HepG2 (cell line): ENCODE data around the gene DPP7. TPM values are rescaled to one million over a fixed set of nuclear protein-coding genes. Genes with fewer than 3 reads are reported as not detected.

Experiments used
- EED ChIP-seq: sonication (generic); formaldehyde crosslinking; IDR thresholded peaks from 2 replicates; pipeline ENCODE4 v1.5.0; 2020; ENCODE audit warnings: mild to moderate bottlenecking, missing genetic modification reagents
- HNRNPLL ChIP-seq: fragments of 200-400 bp; formaldehyde crosslinking; IDR thresholded peaks from 2 replicates; pipeline ENCODE4 v1.6.1; 2017; ENCODE audit warnings: mild to moderate bottlenecking, low read depth, low read length; ENCODE audit not compliant: poor library complexity, severe bottlenecking
- IRF2 ChIP-seq: IDR thresholded peaks from 2 replicates; pipeline ENCODE4 v1.6.1; 2018; ENCODE audit warnings: missing genetic modification reagents, missing compliant biosample characterization
- IRX3 ChIP-seq: sonication (generic); formaldehyde crosslinking; IDR thresholded peaks from 2 replicates; pipeline ENCODE4 v1.8.1; 2023; ENCODE audit warnings: mild to moderate bottlenecking, low read depth, missing genetic modification reagents, borderline replicate concordance
- ISX ChIP-seq: sonication (generic); formaldehyde crosslinking; conservative IDR thresholded peaks from 2 replicates; pipeline ENCODE4 v1.5.0; 2020; ENCODE audit warnings: missing genetic modification reagents
- MXD4 ChIP-seq: IDR thresholded peaks from 2 replicates; pipeline ENCODE4 v1.6.1; 2016; ENCODE audit warnings: mild to moderate bottlenecking, missing biosample characterization, missing genetic modification reagents
- RBAK ChIP-seq: sonication (generic); formaldehyde crosslinking; IDR thresholded peaks from 2 replicates; pipeline ENCODE4 v1.5.1; 2020; ENCODE audit warnings: mild to moderate bottlenecking, missing genetic modification reagents
- REXO4 ChIP-seq: sonication (generic); formaldehyde crosslinking; IDR thresholded peaks from 2 replicates; pipeline ENCODE4 v1.8.0; 2022; ENCODE audit warnings: missing genetic modification reagents, mild to moderate bottlenecking, borderline replicate concordance
- TCF12 ChIP-seq, 2 experiments: fragments of 450-650 bp in 1 of 2; sonication (generic) in 1 of 2; formaldehyde crosslinking in 1 of 2; IDR thresholded peaks; 2 replicates each; pipeline versions ENCODE4 v1.6.1 to v1.8.0; 2017 to 2022; ENCODE audit warnings: antibody characterized with exemption in 1 of 2, mild to moderate bottlenecking in 1 of 2, missing genetic modification reagents in 1 of 2, moderate library complexity in 1 of 2
- ZNF619 ChIP-seq: sonication (generic); formaldehyde crosslinking; IDR thresholded peaks from 2 replicates; pipeline ENCODE4 v1.4.0; 2020; ENCODE audit warnings: mild to moderate bottlenecking, missing genetic modification reagents
- ZNF788 ChIP-seq: sonication (generic); formaldehyde crosslinking; IDR thresholded peaks from 2 replicates; pipeline ENCODE4 v1.5.0; 2020; ENCODE audit warnings: mild to moderate bottlenecking, missing genetic modification reagents, borderline replicate concordance
- polyA plus RNA-seq, 8 experiments: library from polyadenylated mRNA; depleted of rRNA in 3 of 8; stranded (reverse) in 7 of 8; unstranded in 1 of 8; fragments of >200 nt; fragmentation: Illumina TruSeq in 4 of 8; extraction: Trizol in 4 of 8; gene quantifications; 2 replicates each; pipeline versions ENCODE4 v1.2.1 to v1.2.3, GENCODE V29; 2011 to 2016; ENCODE audit warnings: low read depth in 4 of 8, missing spikeins in 1 of 8, mixed read lengths in 1 of 8; ENCODE audit not compliant: insufficient read depth in 1 of 8
- total RNA-seq, 5 experiments: library from RNA; depleted of rRNA; stranded (reverse); fragments of >200 nt; fragmentation: Illumina TruSeq; extraction: Trizol; gene quantifications; 2 replicates each; pipeline ENCODE4 v1.2.3, GENCODE V29; 2016; ENCODE audit warnings: low read depth in 1 of 5
- TF ChIP-seq, protein P1 (sequence below): sonication (generic); formaldehyde crosslinking; IDR thresholded peaks from 2 replicates; pipeline ENCODE4 v1.4.0; 2020; ENCODE audit warnings: missing genetic modification reagents, borderline replicate concordance
- TF ChIP-seq, protein P2 (sequence below): sonication (generic); formaldehyde crosslinking; IDR thresholded peaks from 2 replicates; pipeline ENCODE4; 2020; ENCODE audit warnings: missing genetic modification reagents, mild to moderate bottlenecking, borderline replicate concordance
- TF ChIP-seq, protein P3 (sequence below): sonication (generic); formaldehyde crosslinking; IDR thresholded peaks from 2 replicates; pipeline ENCODE4 v1.4.0; 2020; ENCODE audit warnings: missing genetic modification reagents, mild to moderate bottlenecking, borderline replicate concordance
- TF ChIP-seq, protein P4 (sequence below), 2 experiments: sonication (generic) in 1 of 2; formaldehyde crosslinking in 1 of 2; IDR thresholded peaks; 2 replicates each; pipeline versions ENCODE4 v1.4.0 to v1.6.1; 2018 to 2020; ENCODE audit warnings: missing genetic modification reagents in 2 of 2, borderline replicate concordance in 1 of 2, low read depth in 1 of 2, mild to moderate bottlenecking in 1 of 2, missing biosample characterization in 1 of 2
- TF ChIP-seq, protein P5 (sequence below): sonication (generic); formaldehyde crosslinking; IDR thresholded peaks from 2 replicates; pipeline ENCODE4 v1.5.0; 2020; ENCODE audit warnings: missing genetic modification reagents

DPP7 gene
- total and polyA plus RNA-seq, 2 of the 13 experiments (the other 11 are each of a cell fraction or from before 2014, with no cell fraction given): 1.2 to 4.5 TPM

DNA sequence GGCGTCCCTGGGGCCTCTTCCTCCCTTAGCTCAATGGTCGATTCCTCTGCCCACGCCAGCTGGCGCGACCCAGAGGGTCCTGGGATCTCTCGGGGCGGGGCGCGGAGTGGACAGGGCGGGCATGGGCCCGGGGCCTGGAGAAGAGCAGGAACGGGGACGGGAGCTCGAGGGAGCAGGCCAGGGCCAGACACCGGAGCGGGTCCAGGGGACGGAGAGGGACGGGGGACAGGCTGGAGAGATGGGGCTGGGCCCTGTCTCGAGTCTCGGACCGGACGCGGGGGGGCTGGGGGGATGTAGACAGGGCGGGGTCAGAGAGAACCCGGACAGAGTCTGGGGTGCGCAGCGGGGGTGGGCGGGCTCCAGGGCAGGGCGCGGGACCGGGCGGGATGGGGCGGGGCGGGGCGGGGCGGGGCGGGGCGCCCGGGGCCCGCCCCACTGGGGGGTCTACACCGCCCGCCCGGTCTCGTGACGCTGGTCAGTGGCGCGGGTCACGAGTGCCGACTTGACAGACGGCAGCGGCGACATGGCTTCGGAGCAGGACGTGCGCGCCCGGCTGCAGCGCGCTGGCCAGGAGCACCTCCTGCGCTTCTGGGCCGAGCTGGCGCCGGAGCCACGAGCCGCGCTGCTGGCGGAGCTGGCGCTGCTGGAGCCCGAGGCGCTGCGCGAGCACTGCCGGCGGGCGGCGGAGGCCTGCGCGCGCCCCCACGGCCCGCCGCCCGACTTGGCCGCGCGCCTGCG is 37.4 kb downstream of the DPP7 start, which contains the start of gene UAP1L1 (continued):
- TF ChIP-seq, protein P1, sequence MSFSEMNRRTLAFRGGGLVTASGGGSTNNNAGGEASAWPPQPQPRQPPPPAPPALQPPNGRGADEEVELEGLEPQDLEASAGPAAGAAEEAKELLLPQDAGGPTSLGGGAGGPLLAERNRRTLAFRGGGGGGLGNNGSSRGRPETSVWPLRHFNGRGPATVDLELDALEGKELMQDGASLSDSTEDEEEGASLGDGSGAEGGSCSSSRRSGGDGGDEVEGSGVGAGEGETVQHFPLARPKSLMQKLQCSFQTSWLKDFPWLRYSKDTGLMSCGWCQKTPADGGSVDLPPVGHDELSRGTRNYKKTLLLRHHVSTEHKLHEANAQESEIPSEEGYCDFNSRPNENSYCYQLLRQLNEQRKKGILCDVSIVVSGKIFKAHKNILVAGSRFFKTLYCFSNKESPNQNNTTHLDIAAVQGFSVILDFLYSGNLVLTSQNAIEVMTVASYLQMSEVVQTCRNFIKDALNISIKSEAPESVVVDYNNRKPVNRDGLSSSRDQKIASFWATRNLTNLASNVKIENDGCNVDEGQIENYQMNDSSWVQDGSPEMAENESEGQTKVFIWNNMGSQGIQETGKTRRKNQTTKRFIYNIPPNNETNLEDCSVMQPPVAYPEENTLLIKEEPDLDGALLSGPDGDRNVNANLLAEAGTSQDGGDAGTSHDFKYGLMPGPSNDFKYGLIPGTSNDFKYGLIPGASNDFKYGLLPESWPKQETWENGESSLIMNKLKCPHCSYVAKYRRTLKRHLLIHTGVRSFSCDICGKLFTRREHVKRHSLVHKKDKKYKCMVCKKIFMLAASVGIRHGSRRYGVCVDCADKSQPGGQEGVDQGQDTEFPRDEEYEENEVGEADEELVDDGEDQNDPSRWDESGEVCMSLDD: no peak
- 0 out of 2 replicates have a peak, but pooled peaks have one; percentile 10 for TF ChIP-seq EED
- no peak for TF ChIP-seq RBAK (CRISPR knock-in tag)
- peak; percentile 24; the same call in 1 of the 2 replicates for TF ChIP-seq ZNF788 (CRISPR knock-in tag)
- TF ChIP-seq, protein P2, sequence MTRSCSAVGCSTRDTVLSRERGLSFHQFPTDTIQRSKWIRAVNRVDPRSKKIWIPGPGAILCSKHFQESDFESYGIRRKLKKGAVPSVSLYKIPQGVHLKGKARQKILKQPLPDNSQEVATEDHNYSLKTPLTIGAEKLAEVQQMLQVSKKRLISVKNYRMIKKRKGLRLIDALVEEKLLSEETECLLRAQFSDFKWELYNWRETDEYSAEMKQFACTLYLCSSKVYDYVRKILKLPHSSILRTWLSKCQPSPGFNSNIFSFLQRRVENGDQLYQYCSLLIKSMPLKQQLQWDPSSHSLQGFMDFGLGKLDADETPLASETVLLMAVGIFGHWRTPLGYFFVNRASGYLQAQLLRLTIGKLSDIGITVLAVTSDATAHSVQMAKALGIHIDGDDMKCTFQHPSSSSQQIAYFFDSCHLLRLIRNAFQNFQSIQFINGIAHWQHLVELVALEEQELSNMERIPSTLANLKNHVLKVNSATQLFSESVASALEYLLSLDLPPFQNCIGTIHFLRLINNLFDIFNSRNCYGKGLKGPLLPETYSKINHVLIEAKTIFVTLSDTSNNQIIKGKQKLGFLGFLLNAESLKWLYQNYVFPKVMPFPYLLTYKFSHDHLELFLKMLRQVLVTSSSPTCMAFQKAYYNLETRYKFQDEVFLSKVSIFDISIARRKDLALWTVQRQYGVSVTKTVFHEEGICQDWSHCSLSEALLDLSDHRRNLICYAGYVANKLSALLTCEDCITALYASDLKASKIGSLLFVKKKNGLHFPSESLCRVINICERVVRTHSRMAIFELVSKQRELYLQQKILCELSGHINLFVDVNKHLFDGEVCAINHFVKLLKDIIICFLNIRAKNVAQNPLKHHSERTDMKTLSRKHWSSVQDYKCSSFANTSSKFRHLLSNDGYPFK (CRISPR knock-in tag): no peak
- TF ChIP-seq REXO4 (CRISPR knock-in tag): no peak
- TF ChIP-seq IRX3 (CRISPR knock-in tag): no peak
- 0 out of 2 replicates have a peak, but pooled peaks have one; percentile 18 for TF ChIP-seq MXD4 (CRISPR knock-in tag)
- TF ChIP-seq TCF12 (IDR thresholded peaks at IDR 0.05): no peak
- TF ChIP-seq TCF12 (CRISPR knock-in tag; IDR thresholded peaks at IDR 0.05): no peak
- TF ChIP-seq, protein P3, sequence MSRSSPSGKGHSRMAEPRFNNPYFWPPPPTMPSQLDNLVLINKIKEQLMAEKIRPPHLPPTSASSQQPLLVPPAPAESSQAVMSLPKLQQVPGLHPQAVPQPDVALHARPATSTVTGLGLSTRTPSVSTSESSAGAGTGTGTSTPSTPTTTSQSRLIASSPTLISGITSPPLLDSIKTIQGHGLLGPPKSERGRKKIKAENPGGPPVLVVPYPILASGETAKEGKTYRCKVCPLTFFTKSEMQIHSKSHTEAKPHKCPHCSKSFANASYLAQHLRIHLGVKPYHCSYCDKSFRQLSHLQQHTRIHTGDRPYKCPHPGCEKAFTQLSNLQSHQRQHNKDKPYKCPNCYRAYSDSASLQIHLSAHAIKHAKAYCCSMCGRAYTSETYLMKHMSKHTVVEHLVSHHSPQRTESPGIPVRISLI (CRISPR knock-in tag): no peak
- TF ChIP-seq ISX (CRISPR knock-in tag): no peak
- TF ChIP-seq, protein P4, sequence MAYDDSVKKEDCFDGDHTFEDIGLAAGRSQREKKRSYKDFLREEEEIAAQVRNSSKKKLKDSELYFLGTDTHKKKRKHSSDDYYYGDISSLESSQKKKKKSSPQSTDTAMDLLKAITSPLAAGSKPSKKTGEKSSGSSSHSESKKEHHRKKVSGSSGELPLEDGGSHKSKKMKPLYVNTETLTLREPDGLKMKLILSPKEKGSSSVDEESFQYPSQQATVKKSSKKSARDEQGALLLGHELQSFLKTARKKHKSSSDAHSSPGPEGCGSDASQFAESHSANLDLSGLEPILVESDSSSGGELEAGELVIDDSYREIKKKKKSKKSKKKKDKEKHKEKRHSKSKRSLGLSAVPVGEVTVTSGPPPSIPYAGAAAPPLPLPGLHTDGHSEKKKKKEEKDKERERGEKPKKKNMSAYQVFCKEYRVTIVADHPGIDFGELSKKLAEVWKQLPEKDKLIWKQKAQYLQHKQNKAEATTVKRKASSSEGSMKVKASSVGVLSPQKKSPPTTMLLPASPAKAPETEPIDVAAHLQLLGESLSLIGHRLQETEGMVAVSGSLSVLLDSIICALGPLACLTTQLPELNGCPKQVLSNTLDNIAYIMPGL (CRISPR knock-in tag; IDR thresholded peaks at IDR 0.05; ENCODE audit: borderline replicate concordance in 1 of 2, low read depth in 1 of 2): peak in 1 of 2 experiments; percentile 19; a peak in 1 of 4 replicates
- TF ChIP-seq ZNF619: no peak
- peak; percentile 95 for TF ChIP-seq HNRNPLL
- no peak for TF ChIP-seq IRF2
- TF ChIP-seq, protein P5, sequence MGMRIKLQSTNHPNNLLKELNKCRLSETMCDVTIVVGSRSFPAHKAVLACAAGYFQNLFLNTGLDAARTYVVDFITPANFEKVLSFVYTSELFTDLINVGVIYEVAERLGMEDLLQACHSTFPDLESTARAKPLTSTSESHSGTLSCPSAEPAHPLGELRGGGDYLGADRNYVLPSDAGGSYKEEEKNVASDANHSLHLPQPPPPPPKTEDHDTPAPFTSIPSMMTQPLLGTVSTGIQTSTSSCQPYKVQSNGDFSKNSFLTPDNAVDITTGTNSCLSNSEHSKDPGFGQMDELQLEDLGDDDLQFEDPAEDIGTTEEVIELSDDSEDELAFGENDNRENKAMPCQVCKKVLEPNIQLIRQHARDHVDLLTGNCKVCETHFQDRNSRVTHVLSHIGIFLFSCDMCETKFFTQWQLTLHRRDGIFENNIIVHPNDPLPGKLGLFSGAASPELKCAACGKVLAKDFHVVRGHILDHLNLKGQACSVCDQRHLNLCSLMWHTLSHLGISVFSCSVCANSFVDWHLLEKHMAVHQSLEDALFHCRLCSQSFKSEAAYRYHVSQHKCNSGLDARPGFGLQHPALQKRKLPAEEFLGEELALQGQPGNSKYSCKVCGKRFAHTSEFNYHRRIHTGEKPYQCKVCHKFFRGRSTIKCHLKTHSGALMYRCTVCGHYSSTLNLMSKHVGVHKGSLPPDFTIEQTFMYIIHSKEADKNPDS (CRISPR knock-in tag): no peak
